NCI-H345 treated with DMSO at 0.1 percent for 48 hours (cell line): ENCODE results near the gene FRMD4A.
"Not testable (repeated sequence)": the region's sequence is repeated elsewhere in the genome, so short reads cannot be mapped to it uniquely, and the experiment has no call there.

Source experiments
- DNase-seq: peaks from one replicate; lab custom pipeline; 2025; ENCODE audit not compliant: unreplicated experiment; lab: John Stamatoyannopoulos, UW

The FRMD4A gene

DNA sequence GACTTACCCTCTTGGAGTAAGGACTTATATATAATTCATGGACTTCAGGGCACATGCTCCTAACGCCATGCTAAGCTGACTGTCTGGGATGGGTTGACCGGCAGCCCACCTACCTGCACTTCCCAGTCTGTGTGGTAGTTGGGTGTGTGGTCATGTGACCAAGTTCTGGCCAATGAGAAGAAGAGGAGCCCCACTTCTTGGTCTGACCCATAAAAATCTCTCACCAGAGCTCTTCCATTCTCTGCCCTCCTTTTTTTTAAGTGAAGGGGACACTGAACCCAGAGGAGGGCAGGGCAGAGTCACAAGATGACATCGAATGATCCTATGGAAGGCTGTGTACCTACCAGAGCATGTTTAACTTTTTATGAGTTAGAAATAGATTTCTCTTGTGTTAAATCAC lies 370.1 kb downstream of the FRMD4A start:
- no peak for DNase-seq

DNA sequence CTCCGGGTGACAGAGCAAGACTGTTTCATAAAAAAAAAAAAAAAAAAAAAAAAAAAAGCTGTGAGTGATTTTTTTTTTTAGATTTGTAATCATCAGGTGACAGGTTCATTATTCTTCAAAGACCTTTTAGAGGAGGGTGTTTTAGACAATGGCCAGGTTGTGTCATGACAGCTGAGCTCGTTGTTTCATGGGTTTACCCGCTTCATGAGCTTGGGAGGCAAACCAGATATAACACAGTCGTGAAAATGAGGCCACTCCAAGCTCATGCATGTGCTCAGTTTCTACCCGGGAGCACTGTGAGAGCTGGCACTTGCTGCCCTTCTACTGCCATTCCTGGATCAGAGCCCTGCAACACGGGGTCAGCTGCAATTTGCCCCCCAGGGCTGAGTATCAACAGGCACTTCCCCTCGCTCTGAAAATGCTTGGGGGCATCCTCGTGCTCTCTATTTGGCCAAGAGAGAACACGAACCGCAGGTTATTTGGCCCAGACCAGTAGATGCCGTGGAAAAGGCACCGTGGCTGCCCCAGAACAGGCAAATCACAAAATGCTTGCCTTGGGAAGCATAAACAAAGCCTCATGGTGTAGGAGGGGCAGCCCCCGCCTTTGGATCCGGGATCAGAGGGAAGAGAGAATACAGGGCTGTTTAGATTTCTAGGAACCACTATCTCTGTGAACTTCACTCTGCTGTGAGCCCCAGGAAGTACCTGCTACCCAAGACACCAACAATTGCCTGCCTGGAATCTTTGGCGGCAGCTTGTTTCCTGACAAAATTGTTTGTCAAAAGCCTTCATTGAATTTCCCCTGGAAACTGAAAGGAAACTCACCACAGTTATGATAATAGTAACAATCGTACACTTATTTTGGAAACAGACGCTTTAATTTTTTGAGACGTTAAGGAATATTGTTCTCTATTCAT lies 371.0 kb downstream of the FRMD4A start:
- DNase-seq = no peak

DNA sequence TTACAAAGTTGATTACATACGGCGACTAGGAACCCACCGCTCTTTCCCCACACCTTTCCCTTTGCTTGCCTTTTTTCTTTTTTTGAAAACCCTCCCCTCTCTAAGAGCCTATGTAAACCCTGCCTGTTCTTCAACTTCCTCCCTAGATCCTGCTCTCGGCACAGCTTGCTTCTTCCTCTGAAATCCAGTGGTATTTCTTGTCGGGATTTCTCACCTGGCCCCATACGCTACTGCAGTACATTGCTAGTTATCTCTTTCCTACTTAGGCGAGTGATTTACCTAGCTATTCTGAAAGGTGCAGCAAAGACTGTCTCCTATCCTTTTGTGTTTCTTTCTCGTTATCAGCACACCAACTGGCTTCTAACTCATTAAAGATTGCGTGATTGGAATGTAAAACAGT lies 372.9 kb downstream of the FRMD4A start:
- DNase-seq = no peak

DNA sequence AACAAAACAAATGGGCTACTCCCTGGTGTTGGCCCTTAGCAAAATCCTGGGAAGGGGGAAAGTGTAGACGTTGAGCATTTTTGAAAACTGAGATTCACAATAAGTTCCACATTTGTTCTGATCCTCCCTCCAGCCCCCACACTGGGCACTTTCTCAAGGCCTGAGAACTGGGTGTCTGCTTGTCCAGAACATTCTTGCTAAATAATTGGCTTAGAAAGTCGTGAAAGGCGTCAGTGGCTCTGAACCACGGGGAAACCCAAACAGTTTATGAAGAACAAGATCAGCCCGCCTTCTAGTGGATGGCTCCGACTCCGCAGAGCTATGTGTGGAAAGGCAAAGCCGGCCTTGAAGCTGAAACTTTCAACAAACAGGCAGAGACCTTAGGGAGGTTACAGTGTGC lies 373.9 kb downstream of the FRMD4A start:
- no peak for DNase-seq

DNA sequence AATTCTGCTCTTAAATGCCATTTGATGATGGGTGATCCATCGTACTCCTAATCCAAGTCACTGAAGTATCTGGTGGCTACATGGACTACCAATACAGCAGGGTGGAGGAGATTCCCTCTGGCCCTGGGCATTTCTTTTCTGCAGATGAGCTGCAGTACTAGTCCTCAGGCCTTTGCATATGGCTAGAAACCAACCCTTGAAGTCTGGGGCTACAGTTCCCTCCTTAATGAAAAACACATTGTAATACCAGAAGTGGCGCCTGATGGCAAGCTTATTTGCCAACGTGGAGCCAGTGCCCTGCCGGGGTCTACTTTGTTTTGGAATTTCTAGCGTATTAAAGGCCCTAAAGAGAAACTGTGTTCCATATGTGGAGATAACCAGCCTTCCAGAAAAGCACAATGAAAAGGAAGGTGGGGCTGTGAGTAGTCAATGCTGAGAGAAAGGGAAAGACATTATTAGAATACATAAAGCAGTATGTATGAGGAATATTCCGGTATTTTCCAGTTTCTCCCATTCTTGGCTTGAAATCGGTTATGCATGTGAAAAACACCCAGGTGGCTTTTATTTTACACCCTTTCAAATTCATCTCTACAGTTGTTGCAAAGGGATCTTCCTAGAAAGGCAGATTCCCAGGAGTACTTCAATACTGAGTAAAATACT lies 375.2 kb downstream of the FRMD4A start:
- no peak for DNase-seq

DNA sequence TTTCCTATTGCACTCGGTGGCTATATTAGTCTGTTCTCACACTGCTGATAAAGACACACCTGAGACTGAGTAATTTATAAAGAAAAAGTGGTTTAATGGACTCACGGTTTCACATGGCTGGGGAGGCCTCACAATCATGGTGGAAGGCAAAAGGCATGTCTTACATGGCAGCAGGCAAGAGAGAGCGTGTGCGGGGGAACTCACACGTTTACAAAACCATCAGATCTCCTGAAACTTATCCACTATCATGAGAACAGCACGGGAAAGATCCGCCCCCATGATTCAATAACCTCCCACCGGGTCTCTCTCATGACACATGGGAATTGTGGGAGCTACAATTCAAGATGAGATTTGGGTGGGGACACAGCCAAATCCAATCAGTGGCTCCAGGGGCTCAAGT lies 376.5 kb downstream of the FRMD4A start:
- not testable (repeated sequence) for DNase-seq

- DNase-seq = no peak
Observed at GRCh38 chr10:13953371-13953770, 377.4 kb downstream of the FRMD4A start.

DNA sequence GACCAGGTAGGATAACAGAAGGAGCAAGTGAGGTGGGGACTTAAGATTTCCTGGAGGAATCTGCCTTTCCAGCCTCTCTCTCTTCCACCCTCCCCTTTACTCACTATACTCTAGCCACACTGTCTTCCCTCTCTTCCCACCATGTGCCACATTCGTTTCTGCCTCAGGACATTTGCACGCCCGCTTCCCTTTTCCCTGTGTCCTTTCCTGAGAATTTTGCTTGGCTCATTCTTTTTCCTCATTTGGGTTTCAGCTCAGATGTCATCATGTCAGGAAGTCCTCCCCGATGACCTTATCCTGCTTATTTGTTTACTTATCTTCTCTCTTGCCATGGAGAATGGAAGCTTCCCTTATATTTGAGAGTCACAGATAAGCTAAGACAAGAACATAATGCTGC lies 380.2 kb downstream of the FRMD4A start:
- DNase-seq = no peak

- DNase-seq = no peak
Observed at GRCh38 chr10:13949844-13950542, 380.7 kb downstream of the FRMD4A start.

GRCh38 chr10:13946209-13946460 lies 384.6 kb downstream of the FRMD4A start:
- DNase-seq = no peak

- DNase-seq = no peak
Observed at GRCh38 chr10:13945390-13946208, 385.1 kb downstream of the FRMD4A start.

- no peak for DNase-seq
Observed at GRCh38 chr10:13944823-13945222, 385.9 kb downstream of the FRMD4A start.

DNA sequence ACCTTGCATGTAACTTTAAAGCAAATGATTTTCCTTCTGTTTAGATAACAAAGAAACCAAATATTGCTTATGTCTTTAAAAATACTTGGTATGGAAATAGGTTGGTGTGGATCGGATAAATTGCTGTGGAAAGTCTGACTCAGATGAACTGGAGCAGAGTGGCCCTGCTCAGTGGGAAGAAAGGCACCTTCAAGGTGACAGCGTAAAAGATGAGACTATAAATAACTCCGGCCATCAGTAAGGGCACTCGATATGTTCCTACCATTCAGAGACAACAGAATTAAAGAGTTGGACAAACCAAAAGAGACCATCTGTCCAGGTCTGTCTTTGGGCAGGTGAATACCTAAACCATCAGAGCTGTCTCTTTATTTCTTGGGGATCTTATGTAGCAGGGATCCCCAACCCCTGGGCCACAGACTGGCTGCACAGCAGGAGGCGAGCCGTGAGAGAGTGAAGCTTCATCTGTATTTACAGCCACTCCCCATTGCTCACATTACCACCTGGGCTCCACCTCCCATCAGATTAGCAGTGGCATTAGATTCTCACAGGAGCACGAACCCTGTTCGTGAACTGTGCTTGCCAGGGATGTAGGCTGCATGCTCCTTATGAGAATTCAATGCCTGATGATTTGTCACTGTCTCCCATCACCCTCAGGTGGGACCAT lies 386.9 kb downstream of the FRMD4A start:
- DNase-seq = no peak

DNA sequence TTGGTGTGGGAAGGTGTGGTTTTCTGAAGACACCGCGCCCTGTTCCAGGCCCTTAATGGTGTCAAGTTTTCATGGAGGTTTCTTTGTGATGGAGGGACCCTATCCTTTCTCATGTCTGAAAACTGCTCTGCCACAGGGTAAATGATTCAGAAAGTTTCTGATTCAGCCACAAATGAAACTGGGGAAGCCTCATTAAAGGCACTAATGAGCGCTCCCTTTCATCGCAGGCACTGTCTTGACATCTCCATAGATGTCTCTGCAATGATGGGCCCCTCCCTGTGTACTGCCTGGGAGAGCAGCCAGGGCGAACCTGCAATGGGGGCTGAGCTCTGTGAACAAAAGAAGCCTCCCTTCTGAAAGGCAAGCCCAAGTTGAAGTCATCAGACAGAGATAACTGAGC lies 388.7 kb downstream of the FRMD4A start:
- no peak for DNase-seq

DNA sequence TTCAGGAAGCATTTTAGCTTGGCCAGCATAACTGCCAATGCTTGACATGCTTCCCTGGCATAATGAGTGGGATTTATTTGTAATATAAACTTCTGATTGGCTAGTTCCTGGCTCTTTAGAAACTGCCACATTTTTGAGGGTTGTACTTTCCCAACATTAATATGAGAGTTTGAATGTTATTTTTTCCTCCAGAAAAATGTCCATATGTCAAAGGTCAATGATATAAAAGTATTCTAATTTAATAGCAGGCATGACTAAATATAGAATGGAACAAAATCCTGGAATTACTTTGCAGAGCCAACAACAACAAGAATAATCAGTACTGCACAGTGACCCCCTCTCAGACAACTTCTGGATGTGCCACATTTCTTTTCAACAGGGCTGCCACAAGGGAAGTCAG lies 391.3 kb downstream of the FRMD4A start:
- no peak for DNase-seq

DNA sequence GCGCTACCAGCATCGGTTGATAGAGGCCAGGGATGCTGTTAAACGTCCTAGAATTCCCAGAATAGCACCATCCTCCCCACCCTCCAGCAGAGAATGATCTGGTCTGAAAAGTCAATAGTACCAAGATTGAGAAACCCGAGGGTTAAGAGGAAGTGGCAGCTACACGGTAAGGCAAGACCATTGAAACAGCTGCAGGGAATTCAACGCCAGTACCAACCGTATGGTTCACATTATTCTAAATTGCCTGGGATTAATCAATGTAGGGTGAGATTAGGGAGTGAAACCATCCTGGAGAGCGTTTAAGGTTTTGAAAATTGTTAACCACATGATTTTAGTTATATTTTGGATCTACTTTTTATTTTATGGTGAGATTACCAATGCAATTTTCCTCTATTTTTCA lies 391.8 kb downstream of the FRMD4A start:
- DNase-seq = no peak

DNA sequence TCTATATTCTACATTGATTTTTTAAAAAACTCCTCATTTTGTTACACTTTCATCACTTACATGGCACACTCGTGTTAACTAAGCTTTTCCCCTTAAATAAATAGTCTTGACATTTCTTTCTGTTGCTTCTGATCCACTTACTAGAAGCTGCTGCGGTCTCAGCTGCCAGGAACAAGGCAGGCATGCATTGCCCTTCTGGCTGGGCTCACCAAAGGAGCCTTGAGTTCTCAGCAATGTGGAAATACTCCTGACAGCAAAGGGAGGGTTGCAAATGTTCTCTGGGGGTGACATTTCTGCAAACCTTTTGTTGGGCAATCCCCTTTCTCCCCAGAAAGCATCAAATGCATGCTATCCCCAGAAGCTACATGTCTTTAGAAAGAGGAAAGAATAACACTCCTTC lies 393.9 kb downstream of the FRMD4A start:
- DNase-seq = no peak

GRCh38 chr10:13930120-13930519 lies 400.6 kb downstream of the FRMD4A start:
- no peak for DNase-seq

DNA sequence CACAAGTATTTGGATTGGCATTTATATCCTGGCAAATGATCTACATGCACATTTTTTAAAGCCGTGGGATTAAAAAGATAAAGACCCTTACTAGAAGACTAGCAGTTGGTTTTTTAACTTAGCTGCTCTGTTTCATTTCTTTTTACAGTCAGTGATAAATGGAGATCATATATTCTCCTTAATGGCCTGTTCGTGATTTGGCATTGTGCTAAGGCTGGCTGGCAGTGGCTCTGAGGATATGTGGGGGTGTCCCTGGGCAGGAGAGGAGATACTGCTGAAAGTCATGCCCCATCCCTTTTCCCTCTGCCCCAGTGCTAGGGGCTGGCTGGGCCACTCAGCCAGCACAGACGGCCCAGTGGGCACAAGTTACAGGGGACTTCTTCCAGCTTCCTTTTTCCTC lies 402.3 kb downstream of the FRMD4A start:
- DNase-seq = no peak

DNA sequence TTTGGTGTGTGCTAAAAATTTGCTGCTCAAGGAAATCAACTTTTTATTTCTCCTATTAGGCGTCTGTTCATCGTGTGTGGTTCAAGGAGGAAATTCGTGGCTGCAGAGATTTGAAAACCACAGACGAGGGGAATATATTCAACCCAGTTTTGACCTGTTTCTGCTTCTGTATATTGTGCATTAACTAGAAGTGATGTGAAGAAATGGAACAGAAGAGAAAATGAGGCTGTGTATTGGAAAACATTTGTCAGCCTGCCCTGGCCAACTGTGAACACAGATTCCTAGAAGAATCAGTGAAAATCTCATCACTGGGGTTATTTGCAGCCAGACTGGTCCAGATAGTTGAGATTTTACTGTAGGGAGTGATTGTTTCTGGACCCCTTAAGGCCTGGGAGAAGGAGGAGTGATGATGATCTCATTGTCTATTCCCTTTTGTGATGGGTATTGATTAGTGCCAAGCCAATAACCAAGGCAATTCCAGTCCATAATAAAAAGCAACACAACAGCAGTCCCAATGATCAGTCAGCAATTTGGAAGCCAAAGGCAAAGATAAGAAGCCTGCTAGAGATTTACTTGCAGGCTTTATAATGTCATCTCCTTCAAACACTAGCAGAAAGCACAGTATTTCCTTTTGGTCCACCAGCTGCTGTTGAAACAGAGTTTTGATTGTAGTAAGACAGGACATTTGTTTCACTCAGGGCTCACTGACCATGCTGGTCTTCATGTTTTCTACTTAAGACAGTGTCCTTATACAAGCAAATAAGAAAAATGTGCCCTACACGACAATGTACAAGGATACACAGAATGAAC lies 404.5 kb downstream of the FRMD4A start:
- no peak for DNase-seq
